OCI-LY7 (cell line): ENCODE data around the gene IL17RE. TPM values are rescaled to one million over a fixed set of nuclear protein-coding genes. Genes with fewer than 3 reads are reported as not detected.

Experiments
- BruUV-seq: library from RNA; stranded (reverse); fragments of 400-500 nt; replicated peaks from 2 replicates; lab custom pipeline; 2021; lab: Mats Ljungman, UMichigan
- CTCF ChIA-PET: fragments of 300-600 bp; sonication (Branson Sonifier 250); formaldehyde crosslinking; loops from one replicate; lab custom pipeline; 2022; ENCODE audit warnings: antibody characterized with exemption; ENCODE audit not compliant: unreplicated experiment; lab: Charles Lee
- POLR2A ChIA-PET: fragments of 300-600 bp; sonication (Branson Sonifier 250); formaldehyde crosslinking; loops from one replicate; lab custom pipeline; 2022; ENCODE audit warnings: antibody characterized with exemption; lab: Charles Lee
- DNase-seq: peaks from one replicate; pipeline ENCODE4 v3.0.0-alpha.2; 2015; ENCODE audit warnings: low spot score
- H2AFZ ChIP-seq: fragments of 200-600 bp; sonication (generic), shearing (Covaris generic); 2 replicates; pipeline ENCODE4 v1.6.1; 2014; ENCODE audit warnings: mild to moderate bottlenecking, antibody characterized with exemption, low read length, moderate library complexity
- H3K27ac ChIP-seq: fragments of 200-600 bp; sonication (generic); 2 replicates; pipeline ENCODE4 v1.5.1; 2014; ENCODE audit warnings: mixed run types, low read depth, mild to moderate bottlenecking, moderate library complexity, low read length, inconsistent platforms; ENCODE audit not compliant: poor library complexity, severe bottlenecking
- H3K36me3 ChIP-seq: fragments of 200-600 bp; sonication (generic); 2 replicates; pipeline ENCODE4 v1.6.1; 2014; ENCODE audit warnings: mild to moderate bottlenecking, antibody characterized with exemption, low read length, moderate library complexity, mixed read lengths; ENCODE audit not compliant: insufficient read depth
- H3K4me1 ChIP-seq: fragments of 200-600 bp; sonication (generic); 2 replicates; pipeline ENCODE4 v1.5.1; 2014; ENCODE audit warnings: mild to moderate bottlenecking, low read length; ENCODE audit not compliant: insufficient read depth, poor library complexity, severe bottlenecking
- H3K4me2 ChIP-seq: fragments of 200-600 bp; sonication (generic); 2 replicates; pipeline ENCODE4 v1.6.1; 2014; ENCODE audit warnings: mild to moderate bottlenecking, low read length
- H3K4me3 ChIP-seq: fragments of 200-600 bp; sonication (generic); 2 replicates; pipeline ENCODE4 v1.5.1; 2014; ENCODE audit warnings: mild to moderate bottlenecking, low read depth, low read length; ENCODE audit not compliant: poor library complexity, severe bottlenecking
- H3K79me2 ChIP-seq: fragments of 200-600 bp; sonication (generic); 2 replicates; pipeline ENCODE4 v1.6.1; 2016; ENCODE audit warnings: low read depth, mild to moderate bottlenecking, low read length, moderate library complexity, mixed read lengths; ENCODE audit not compliant: insufficient read depth
- H3K9me2 ChIP-seq: fragments of 200-600 bp; sonication (generic); 2 replicates; pipeline ENCODE4 v1.6.1; 2016; ENCODE audit warnings: mild to moderate bottlenecking, low read length, mixed read lengths; ENCODE audit not compliant: insufficient read depth
- H3K9me3 ChIP-seq: fragments of 200-600 bp; sonication (generic); 2 replicates; pipeline ENCODE4 v1.6.1; 2014; ENCODE audit warnings: mild to moderate bottlenecking, mixed run types, low read length, mixed read lengths
- H4K20me1 ChIP-seq: fragments of 200-600 bp; sonication (generic); 2 replicates; pipeline ENCODE4 v1.6.1; 2014; ENCODE audit warnings: mild to moderate bottlenecking, antibody characterized with exemption, low read length, moderate library complexity, mixed read lengths; ENCODE audit not compliant: insufficient read depth
- EZH2phosphoT487 ChIP-seq: fragments of 200-600 bp; sonication (generic); IDR thresholded peaks from 2 replicates; pipeline ENCODE4 v1.6.1; 2018; ENCODE audit warnings: low read depth, borderline replicate concordance, mild to moderate bottlenecking, mixed run types, antibody characterized with exemption, low read length, moderate library complexity, mixed read lengths
- intact Hi-C: fragments of 100-400 bp; cut with micrococcal nuclease; formaldehyde crosslinking; loops from one replicate; pipeline ENCODE4 v1.10.0; 2022; ENCODE audit not compliant: unreplicated experiment
- total RNA-seq, 2 experiments: library from RNA; depleted of rRNA in 1 of 2; stranded (reverse); fragments of >200 nt in 1 of 2; shearing (Covaris generic) in 1 of 2; gene quantifications; 2 replicates each; pipeline ENCODE4 v1.2.3, GENCODE V29; 2014 to 2022
- TF ChIP-seq, protein P1 (sequence below): fragments of 200-600 bp; sonication (generic); conservative IDR thresholded peaks from 2 replicates; pipeline ENCODE4 v1.5.1; 2014; ENCODE audit warnings: mild to moderate bottlenecking, antibody characterized with exemption, low read length, moderate library complexity, mixed read lengths

The IL17RE gene
- total RNA-seq, 2 experiments from 2014 or later, result 0.06 to 1.1 TPM

DNA sequence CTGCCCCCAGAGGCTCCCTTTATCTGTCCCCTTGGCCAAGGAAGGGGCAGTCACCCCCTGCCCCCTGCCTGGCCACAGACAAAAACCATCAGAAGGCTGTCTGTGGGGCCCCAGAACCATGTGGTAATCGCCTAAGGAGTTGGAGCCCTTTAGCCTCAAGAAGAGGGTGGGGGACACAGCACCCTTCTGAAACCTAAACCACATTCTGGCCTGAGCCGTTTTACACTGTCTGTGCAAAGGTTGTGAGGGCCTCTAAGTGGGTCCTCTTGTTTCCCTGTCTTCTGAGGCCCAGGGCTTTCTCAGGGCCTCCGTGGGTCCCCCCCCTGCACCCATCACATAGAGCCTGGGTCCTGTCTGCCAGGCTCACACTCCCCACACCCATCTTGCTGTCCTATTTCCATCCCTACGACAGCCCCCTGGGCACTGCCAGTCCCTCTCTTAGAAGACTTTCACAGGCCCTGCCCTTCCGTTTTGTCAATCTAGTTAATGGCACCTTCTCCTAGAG lies 41.0 kb upstream of the IL17RE start:
- Histone ChIP-seq H3K4me3 (no peak overlapping the region), H3K79me2 (no peaks in the 10 kb centered on the region), H2AFZ (no peak overlapping the region), H3K27ac (no peak overlapping the region), H4K20me1 (no peaks in the 10 kb centered on the region), H3K4me2 (no peak overlapping the region), H3K9me2 (no peaks in the 10 kb centered on the region), H3K4me1 (no peaks in the 10 kb centered on the region), H3K9me3 (no peaks in the 10 kb centered on the region), H3K36me3 (no peaks in the 10 kb centered on the region)
- ChIA-PET POLR2A (no interaction called here), CTCF (no interaction called here)
- BruUV-seq, result no TSS peak
- TF ChIP-seq EZH2phosphoT487, result no peak
- TF ChIP-seq, protein P1, sequence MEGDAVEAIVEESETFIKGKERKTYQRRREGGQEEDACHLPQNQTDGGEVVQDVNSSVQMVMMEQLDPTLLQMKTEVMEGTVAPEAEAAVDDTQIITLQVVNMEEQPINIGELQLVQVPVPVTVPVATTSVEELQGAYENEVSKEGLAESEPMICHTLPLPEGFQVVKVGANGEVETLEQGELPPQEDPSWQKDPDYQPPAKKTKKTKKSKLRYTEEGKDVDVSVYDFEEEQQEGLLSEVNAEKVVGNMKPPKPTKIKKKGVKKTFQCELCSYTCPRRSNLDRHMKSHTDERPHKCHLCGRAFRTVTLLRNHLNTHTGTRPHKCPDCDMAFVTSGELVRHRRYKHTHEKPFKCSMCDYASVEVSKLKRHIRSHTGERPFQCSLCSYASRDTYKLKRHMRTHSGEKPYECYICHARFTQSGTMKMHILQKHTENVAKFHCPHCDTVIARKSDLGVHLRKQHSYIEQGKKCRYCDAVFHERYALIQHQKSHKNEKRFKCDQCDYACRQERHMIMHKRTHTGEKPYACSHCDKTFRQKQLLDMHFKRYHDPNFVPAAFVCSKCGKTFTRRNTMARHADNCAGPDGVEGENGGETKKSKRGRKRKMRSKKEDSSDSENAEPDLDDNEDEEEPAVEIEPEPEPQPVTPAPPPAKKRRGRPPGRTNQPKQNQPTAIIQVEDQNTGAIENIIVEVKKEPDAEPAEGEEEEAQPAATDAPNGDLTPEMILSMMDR, result no peak
- no peak for DNase-seq
- intact Hi-C loops, result no loop called here

DNA sequence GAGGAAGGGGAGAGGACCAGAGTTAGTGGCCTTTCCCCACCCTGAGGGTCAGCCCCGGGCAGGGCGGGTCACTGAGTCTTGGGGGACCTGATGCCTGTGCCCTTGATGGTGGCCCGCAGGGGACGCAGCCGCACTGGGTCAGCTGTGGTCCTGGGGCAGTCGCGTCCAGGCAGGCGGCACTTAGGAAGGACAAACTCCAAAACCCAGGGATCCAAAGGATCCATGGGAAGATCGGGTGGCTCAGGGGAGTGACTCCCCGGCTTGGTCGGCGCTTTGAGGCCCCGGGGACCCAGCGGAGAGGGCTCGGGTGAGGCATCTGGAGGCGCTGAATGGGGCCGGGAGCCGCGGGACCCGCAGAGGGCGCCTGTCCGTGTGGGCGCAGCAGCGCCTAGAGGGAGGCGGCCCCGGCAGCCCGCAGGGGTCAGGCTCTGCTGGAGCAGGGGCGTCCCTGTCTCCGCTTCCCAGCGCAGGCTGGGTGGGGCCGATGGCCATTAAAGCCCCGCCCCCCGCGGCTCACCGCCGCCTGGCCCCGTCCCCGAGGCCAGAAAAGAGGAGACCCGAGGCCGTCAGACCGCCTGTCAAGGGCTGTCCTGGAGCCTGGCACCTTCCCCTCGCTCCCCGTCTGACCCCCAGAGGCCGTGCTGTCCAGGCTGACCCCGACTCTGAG lies 40.1 kb upstream of the IL17RE start:
- H3K36me3 ChIP-seq, result no peaks in the 10 kb centered on the region
- intact Hi-C loops, result no loop called here
- POLR2A ChIA-PET, result no interaction called here
- no peaks in the 10 kb centered on the region for H3K4me1 ChIP-seq
- CTCF ChIA-PET, result no interaction called here
- no TSS peak for BruUV-seq
- H3K9me3 ChIP-seq, result no peaks in the 10 kb centered on the region
- H3K4me2 ChIP-seq, result no peak overlapping the region
- no peak overlapping the region for H3K27ac ChIP-seq
- H4K20me1 ChIP-seq, result no peaks in the 10 kb centered on the region
- DNase-seq, result no peak
- no peaks in the 10 kb centered on the region for H3K79me2 ChIP-seq
- TF ChIP-seq, protein P1, result no peak
- no peak for TF ChIP-seq EZH2phosphoT487
- no peaks in the 10 kb centered on the region for H3K9me2 ChIP-seq
- no peak overlapping the region for H3K4me3 ChIP-seq
- no peak overlapping the region for H2AFZ ChIP-seq

DNA sequence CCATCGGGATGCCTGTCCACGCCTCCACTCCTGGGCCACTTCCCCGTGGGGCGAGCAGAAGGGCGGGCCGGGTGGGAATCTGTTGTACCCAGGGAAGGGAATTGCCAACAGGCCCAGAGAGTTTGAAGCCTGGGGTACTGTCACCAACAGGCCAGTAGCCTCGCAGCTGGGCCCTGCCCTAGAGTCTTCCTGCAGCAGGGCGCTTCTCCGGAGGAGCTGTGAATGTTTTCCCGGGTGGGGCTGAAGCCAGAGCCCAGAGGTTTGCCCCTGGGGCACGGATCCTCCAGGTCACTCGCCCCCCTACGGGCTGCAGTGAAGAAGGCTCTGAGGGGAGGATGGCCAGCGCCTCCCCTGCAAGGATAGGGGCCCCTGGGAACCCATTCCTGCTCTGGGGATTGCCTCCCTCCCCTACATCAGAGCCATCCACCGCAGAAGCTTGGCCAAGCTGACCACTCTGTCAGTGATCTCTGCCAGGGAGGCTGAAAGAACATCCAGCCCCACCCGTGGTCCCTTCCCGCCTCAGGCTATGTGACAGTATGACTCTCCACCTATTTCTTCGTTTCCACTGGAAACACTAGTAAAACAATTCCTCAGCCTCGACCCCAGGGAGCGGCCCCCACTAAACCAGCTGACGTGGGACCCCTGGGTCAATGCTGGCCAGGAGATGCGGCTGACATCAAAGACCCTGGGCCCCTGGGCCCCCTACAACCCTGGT lies 39.4 kb upstream of the IL17RE start:
- no TSS peak for BruUV-seq
- H4K20me1 ChIP-seq, result no peaks in the 10 kb centered on the region
- ChIA-PET CTCF (no interaction called here), POLR2A (no interaction called here)
- TF ChIP-seq EZH2phosphoT487, result no peak
- TF ChIP-seq, protein P1, result no peak
- no peak overlapping the region for H3K4me2 ChIP-seq
- intact Hi-C loops, result no loop called here
- H3K9me3 ChIP-seq, result no peaks in the 10 kb centered on the region
- H3K27ac ChIP-seq, result no peak overlapping the region
- H3K9me2 ChIP-seq, result no peaks in the 10 kb centered on the region
- no peaks in the 10 kb centered on the region for H3K79me2 ChIP-seq
- no peak overlapping the region for H3K4me3 ChIP-seq
- H3K4me1 ChIP-seq, result no peaks in the 10 kb centered on the region
- no peak overlapping the region for H2AFZ ChIP-seq
- DNase-seq, result no peak
- H3K36me3 ChIP-seq, result no peaks in the 10 kb centered on the region
